Sigmoid colon (tissue), 7 donors: ENCODE data around the gene ATAT1. TPM values are rescaled to one million over a fixed set of nuclear protein-coding genes. Genes with fewer than 3 reads are reported as not detected.

Experiments
- DNase-seq: peaks from one replicate; pipeline ENCODE4 v3.0.0-alpha.2; 2019
- H3K27ac ChIP-seq, 4 donors: fragments of 200-600 bp; sonication (generic); one replicate each; pipeline ENCODE4 v1.5.1; 2016 to 2019; ENCODE audit warnings: mild to moderate bottlenecking in 1 of 4
- H3K27me3 ChIP-seq, 3 donors: fragments of 200-600 bp; sonication (generic); one replicate each; pipeline ENCODE4 v1.5.1; 2019; ENCODE audit warnings: mild to moderate bottlenecking in 1 of 3
- H3K36me3 ChIP-seq, 4 donors: fragments of 200-600 bp; sonication (generic); one replicate each; pipeline ENCODE4 v1.5.1; 2016 to 2019
- H3K4me1 ChIP-seq, 4 donors: fragments of 200-600 bp; sonication (generic); one replicate each; pipeline ENCODE4 v1.5.1; 2017 to 2019
- H3K4me3 ChIP-seq, 4 donors: fragments of 200-600 bp; sonication (generic); one replicate each; pipeline ENCODE4 v1.5.1; 2017 to 2019; ENCODE audit warnings: mild to moderate bottlenecking in 2 of 4, moderate library complexity in 1 of 4
- H3K9me3 ChIP-seq, 4 donors: fragments of 200-600 bp in 3 of 4; sonication (generic) in 3 of 4; one replicate each; pipeline versions ENCODE4 v1.5.1 to v1.6.1; 2013 to 2019
- EP300 ChIP-seq, 4 donors: sonication (generic); formaldehyde crosslinking; IDR thresholded peaks; one replicate each; pipeline ENCODE4 v1.6.1; 2017; ENCODE audit warnings: antibody characterized with exemption in 4 of 4
- POLR2A ChIP-seq, 2 donors: fragments of 450-650 bp; IDR thresholded peaks; one replicate each; pipeline ENCODE4 v1.6.1; 2016; ENCODE audit warnings: antibody characterized with exemption in 2 of 2, mild to moderate bottlenecking in 2 of 2, moderate library complexity in 2 of 2
- POLR2AphosphoS5 ChIP-seq, 4 donors: sonication (generic); formaldehyde crosslinking; IDR thresholded peaks; one replicate each; pipeline ENCODE4 v1.6.1; 2017; ENCODE audit warnings: antibody characterized with exemption in 4 of 4
- WGBS, 2 donors: extraction: QIAGEN DNeasy Blood & Tissue Kit; methylation state at CpG; one replicate each; pipeline ENCODE4 v1.1.7; 2013; 5-methylcytosine and 5-hydroxymethylcytosine counted together
- intact Hi-C: fragments of 100-400 bp; cut with DNase I; formaldehyde crosslinking; loops from one replicate; pipeline ENCODE4 v1.15.1; 2023
- polyA plus RNA-seq, 3 donors: library from polyadenylated mRNA; stranded (reverse); fragments of 200-250 nt; gene quantifications; one replicate each; pipeline ENCODE4 v1.2.3, GENCODE V29; 2013
- total RNA-seq, 4 donors: library from RNA; depleted of rRNA; stranded (reverse); fragments of >200 nt; gene quantifications; one replicate each; pipeline ENCODE4 v1.1.0, GENCODE V29; 2016
- TF ChIP-seq, protein P1 (sequence below), 4 experiments: fragments of 450-650 bp in 3 of 4; fragments of 200-600 bp in 1 of 4; IDR thresholded peaks; one replicate each; pipeline ENCODE4 v1.5.1; 2016 to 2019; ENCODE audit warnings: antibody characterized with exemption in 4 of 4, mild to moderate bottlenecking in 3 of 4, moderate library complexity in 2 of 4
- donor health status: healthy with polysubstance abuse.
- donor health status: Bipolar disorder and iron deficiency.
- donor health status: healthy.

ATAT1 gene
- total and polyA plus RNA-seq, 7 donors: 2.6 to 8.5 (median 4.2) TPM

DNA sequence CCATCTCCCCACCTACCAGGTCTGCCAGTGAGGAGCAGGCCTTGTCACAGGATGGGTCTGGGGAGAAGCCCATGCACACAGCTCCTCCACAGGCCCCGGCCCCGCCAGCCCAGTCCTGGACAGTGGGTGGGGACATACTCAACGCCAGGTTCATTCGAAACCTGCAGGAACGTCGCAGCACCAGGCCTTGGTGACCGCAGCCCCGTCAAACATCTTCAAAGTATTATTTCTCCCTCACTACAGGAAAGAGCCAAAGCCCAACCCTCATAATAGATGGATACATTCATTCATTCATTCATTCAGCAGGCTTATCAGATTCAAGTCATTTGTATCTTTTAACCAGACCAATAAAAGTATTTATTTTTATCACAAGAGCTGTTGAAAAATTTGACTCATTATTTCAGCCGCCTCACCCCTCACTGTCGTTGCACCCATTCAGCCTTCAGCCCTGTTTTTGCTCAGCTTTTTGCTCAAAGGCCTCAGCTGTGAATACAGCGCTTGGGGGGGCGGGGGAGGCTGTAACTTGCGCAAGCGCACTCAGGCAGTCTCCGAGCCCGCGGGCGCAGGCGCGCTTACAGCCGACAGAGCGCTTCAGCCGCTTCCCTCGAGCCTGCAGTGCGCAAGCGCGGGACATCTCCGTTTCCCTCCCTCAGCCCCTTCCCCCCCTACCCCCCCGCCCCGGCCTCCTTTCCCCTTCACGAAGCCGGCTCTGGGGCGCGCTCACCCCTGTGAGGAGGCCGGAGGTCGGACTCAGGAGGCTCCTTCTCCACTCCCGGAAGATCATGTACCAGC, 20.0 kb downstream of the ATAT1 start, which contains the start of gene C6orf136:
TSS of gene C6orf136 (plus strand) at position 684 of the 792 bp plus-strand sequence. CDS start at position 783, 99 bp downstream.
- peak in 2 of 4 donors; percentile 38 to 42 for TF ChIP-seq POLR2AphosphoS5 (IDR thresholded peaks at IDR 0.05)
- TF ChIP-seq POLR2A (IDR thresholded peaks at IDR 0.05): no peak
- Histone ChIP-seq H3K36me3 (peaks cover 0 to 51% (median 9%) of the 10 kb centered on the region in 4 donors), H3K4me1 (peaks cover 0 to 26% (median 15%) of the 10 kb centered on the region in 4 donors), H3K9me3 (no peaks in the 10 kb centered on the region), H3K4me3 (peak within 1 kb of the TSS; percentile 72 to 94 (median 84)), H3K27me3 (no peaks in the 10 kb centered on the region), H3K27ac (peak within 1 kb of the TSS; percentile 92 to 99 (median 95))
- intact Hi-C loops: no loop called here
- 8 to 13% methylated on average over 37 of the region's 37 CpGs for WGBS, 2 donors
- DNase-seq: peak; percentile 97

DNA sequence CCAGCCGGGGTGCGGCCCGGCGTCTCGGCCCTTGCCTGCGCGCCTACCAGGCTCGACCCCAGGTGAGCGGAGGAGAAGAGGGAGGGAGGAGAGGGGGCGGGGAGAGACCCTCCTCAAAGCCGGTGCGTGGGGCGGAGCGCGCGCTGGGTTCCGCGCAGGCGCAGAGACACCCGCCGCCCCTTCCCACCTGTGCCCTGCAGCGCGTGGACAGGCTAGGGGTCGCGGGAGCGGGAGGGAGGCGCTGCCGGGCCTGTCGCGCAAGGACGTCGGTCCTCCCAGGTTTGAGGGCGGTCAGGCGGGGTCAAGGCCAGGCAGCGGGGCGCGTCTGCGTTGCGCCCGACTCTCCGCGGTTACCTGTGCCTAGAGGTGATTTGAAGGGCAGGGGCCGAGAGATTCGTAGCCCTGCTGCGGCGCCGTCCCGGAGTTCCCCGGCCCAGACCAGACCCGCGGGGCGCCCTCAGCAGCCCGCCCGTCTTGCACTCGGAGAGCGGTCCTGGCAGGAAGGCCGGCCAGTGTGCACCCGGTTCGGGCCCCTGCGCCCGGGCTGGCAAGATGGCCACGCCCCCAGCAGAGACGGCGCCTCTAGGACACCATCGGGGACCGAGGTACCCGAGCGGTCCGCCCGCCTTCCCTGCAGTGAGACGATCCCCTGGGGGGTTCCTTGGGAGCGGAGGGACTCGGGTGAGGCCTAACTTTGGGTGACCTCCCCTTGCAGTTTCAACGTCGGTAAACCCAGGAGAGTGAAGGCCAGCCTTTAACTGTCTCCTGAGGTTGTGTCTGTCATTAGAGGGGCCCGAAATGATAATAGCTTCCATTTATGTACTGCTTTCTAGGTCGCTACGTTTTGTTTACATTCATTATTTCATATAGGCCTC, 20.8 kb downstream of the ATAT1 start:
- peaks cover 7 to 53% (median 17%) of the 10 kb centered on the region in 4 donors for H3K36me3 ChIP-seq
- intact Hi-C loops: no loop called here
- H3K9me3 ChIP-seq: no peaks in the 10 kb centered on the region
- no peaks in the 10 kb centered on the region for H3K27me3 ChIP-seq
- peak overlapping the region; percentile 72 to 94 (median 84) for H3K4me3 ChIP-seq
- DNase-seq: peak; percentile 82
- TF ChIP-seq POLR2AphosphoS5 (IDR thresholded peaks at IDR 0.05): peak in 2 of 4 donors; percentile 57 to 71
- TF ChIP-seq EP300 (IDR thresholded peaks at IDR 0.05): peak in 1 of 4 donors; percentile 11
- TF ChIP-seq, protein P1, sequence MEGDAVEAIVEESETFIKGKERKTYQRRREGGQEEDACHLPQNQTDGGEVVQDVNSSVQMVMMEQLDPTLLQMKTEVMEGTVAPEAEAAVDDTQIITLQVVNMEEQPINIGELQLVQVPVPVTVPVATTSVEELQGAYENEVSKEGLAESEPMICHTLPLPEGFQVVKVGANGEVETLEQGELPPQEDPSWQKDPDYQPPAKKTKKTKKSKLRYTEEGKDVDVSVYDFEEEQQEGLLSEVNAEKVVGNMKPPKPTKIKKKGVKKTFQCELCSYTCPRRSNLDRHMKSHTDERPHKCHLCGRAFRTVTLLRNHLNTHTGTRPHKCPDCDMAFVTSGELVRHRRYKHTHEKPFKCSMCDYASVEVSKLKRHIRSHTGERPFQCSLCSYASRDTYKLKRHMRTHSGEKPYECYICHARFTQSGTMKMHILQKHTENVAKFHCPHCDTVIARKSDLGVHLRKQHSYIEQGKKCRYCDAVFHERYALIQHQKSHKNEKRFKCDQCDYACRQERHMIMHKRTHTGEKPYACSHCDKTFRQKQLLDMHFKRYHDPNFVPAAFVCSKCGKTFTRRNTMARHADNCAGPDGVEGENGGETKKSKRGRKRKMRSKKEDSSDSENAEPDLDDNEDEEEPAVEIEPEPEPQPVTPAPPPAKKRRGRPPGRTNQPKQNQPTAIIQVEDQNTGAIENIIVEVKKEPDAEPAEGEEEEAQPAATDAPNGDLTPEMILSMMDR (IDR thresholded peaks at IDR 0.05): no peak
- peak in 1 of 2 donors; percentile 22 for TF ChIP-seq POLR2A (IDR thresholded peaks at IDR 0.05)
- H3K4me1 ChIP-seq: peaks cover 0 to 26% (median 15%) of the 10 kb centered on the region in 4 donors
- H3K27ac ChIP-seq: peak overlapping the region; percentile 92 to 99 (median 95)
- 0 to 1% methylated on average over 78 of the region's 78 CpGs for WGBS, 2 donors

DNA sequence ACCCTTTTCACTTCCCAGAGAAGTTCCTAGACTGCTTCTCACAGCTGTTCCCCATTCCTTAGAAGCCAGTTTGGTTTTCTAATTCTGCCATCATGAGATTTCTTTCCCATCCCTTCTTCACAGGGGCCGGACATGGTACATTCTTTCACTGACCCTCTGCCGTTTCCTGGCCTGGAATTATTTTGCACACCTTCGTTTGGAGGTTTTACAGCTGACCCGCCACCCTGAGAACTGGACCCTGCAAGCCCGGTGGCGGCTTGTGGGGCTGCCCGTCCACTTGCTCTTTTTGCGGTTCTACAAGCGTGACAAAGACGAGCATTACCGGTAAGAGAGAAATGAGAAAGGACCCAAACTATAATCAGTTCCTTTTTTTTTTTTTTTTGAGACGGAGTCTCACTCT, 24.5 kb downstream of the ATAT1 start:
- peaks cover 41 to 67% (median 48%) of the 10 kb centered on the region in 4 donors for H3K36me3 ChIP-seq
- TF ChIP-seq EP300 (IDR thresholded peaks at IDR 0.05) (no peak), POLR2A (IDR thresholded peaks at IDR 0.05) (no peak), POLR2AphosphoS5 (IDR thresholded peaks at IDR 0.05) (no peak)
- TF ChIP-seq, protein P1 (IDR thresholded peaks at IDR 0.05): no peak

DNA sequence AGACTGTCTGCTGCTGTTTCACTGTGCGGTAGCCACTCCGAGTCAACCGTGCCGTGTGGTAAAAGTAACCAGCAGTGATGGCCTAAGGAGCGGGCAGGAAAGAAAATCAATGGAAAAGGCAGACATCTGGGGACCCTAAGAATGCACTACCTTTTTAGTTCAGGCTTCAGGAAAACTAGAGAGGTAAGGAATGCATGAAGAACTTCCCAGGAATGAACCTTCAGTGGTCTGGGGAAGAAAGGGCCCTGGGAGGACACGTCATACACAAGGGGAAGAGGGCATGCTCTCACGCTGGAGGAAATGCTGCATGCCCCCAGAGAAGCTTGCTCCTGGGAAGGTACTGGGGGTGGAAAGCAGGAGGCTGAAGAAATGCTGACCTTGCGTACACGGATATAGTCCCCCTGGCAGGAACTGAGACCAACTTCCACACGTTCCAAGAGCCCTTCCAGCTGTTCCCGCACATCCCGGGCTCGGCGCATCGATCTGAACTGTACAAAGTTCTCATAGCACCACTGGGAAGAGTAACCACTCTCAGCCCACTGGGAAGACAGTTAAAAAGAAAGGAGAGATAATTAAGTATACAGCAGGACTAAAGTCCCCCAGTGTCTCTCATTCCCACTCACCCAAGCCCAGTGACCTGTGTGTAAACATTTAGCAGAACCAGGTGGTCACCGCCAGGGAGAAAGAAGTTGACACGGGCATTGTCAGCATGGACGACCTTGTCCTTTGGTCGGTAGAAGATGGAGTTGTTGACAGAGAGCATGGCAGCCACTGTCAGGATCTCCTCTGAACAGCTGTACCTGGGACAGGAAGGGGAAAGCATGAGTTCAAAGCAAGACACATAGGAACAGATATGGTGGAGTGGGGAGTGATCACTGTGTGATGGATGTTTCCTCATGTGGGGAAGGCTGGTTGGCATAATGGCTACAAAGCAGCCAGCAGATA, 28.4 kb downstream of the ATAT1 start:
- WGBS, 2 donors: 91 to 93% methylated on average over 19 of the region's 19 CpGs
- intact Hi-C loops: no loop called here
- H3K27me3 ChIP-seq: no peaks in the 10 kb centered on the region
- H3K4me1 ChIP-seq: no peaks in the 10 kb centered on the region
- peaks cover 61 to 99% (median 83%) of the 10 kb centered on the region in 4 donors for H3K36me3 ChIP-seq
- no peak for DNase-seq
- no peak overlapping the region for H3K4me3 ChIP-seq
- H3K9me3 ChIP-seq: no peaks in the 10 kb centered on the region
- TF ChIP-seq EP300 (IDR thresholded peaks at IDR 0.05) (no peak), POLR2A (IDR thresholded peaks at IDR 0.05) (no peak), POLR2AphosphoS5 (IDR thresholded peaks at IDR 0.05) (no peak)
- TF ChIP-seq, protein P1 (IDR thresholded peaks at IDR 0.05): no peak
- H3K27ac ChIP-seq: no peak overlapping the region

More for the DNA sequence above, 24.5 kb downstream of the ATAT1 start:
- no peak for DNase-seq
- Histone ChIP-seq H3K4me3 (no peak overlapping the region), H3K9me3 (no peaks in the 10 kb centered on the region), H3K27ac (no peak overlapping the region), H3K27me3 (no peaks in the 10 kb centered on the region), H3K4me1 (peaks cover 0 to 24% (median 12%) of the 10 kb centered on the region in 4 donors)
- WGBS, 2 donors: 85 to 90% methylated on average over 12 of the region's 12 CpGs
- intact Hi-C loops: no loop called here
